Mesodermal cell (in vitro differentiated cells): ENCODE data around the gene PTPRN2.

ENCODE experiments used
- H3K27ac ChIP-seq: 2 replicates; pipeline ENCODE4 v1.7.0; 2013; ENCODE audit warnings: mild to moderate bottlenecking, low read depth, low read length, moderate library complexity; ENCODE audit not compliant: severe bottlenecking
- H3K36me3 ChIP-seq: 2 replicates; pipeline ENCODE4 v1.7.1; 2013; ENCODE audit warnings: mild to moderate bottlenecking, low read length, moderate library complexity; ENCODE audit not compliant: control insufficient read depth, insufficient read depth
- H3K4me1 ChIP-seq: one replicate; pipeline ENCODE4 v1.7.1; 2013; ENCODE audit warnings: mild to moderate bottlenecking, low read length; ENCODE audit not compliant: insufficient read depth, control insufficient read depth, poor library complexity, severe bottlenecking
- H3K4me3 ChIP-seq: 2 replicates; pipeline ENCODE4 v1.7.0; 2013; ENCODE audit warnings: low read length, control low read depth, mild to moderate bottlenecking; ENCODE audit not compliant: insufficient read depth, poor library complexity, severe bottlenecking; ENCODE audit errors: extremely low read depth
- H3K9me3 ChIP-seq: 2 replicates; pipeline ENCODE4 v1.7.1; 2013; ENCODE audit warnings: mild to moderate bottlenecking, low read length, moderate library complexity; ENCODE audit not compliant: control insufficient read depth
- WGBS, 2 experiments: methylation state at CpG; one replicate each; pipeline ENCODE4 v1.1.5; 2013; ENCODE audit warnings: missing lambda C conversion rate in 2 of 2; ENCODE audit not compliant: insufficient coverage in 2 of 2; 5-methylcytosine and 5-hydroxymethylcytosine counted together

The PTPRN2 gene

GRCh38 chr7:157860406-157860805 lies 727.2 kb downstream of the PTPRN2 start:
- H3K4me3 ChIP-seq, result no peak overlapping the region
- H3K9me3 ChIP-seq, result peaks cover 59% of the 10 kb centered on the region
- 68 to 81% methylated on average over 6 to 7 of the region's 11 CpGs for WGBS, 2 experiments
- H3K27ac ChIP-seq, result no peak overlapping the region
- H3K4me1 ChIP-seq, result no peaks in the 10 kb centered on the region
- no peaks in the 10 kb centered on the region for H3K36me3 ChIP-seq

- Histone ChIP-seq H3K9me3 (peaks cover 61% of the 10 kb centered on the region), H3K4me1 (no peaks in the 10 kb centered on the region), H3K4me3 (no peak overlapping the region), H3K27ac (no peak overlapping the region), H3K36me3 (no peaks in the 10 kb centered on the region)
- 57 to 69% methylated on average over 5 of the region's 6 CpGs for WGBS, 2 experiments
These were observed 727.7 kb downstream of the PTPRN2 start for GRCh38 chr7:157859915-157860314.

GRCh38 chr7:157857578-157858075 lies 730.0 kb downstream of the PTPRN2 start:
- Histone ChIP-seq H3K9me3 (peaks cover 58% of the 10 kb centered on the region), H3K27ac (no peak overlapping the region), H3K36me3 (no peaks in the 10 kb centered on the region), H3K4me1 (no peaks in the 10 kb centered on the region), H3K4me3 (no peak overlapping the region)
- 79 to 83% methylated on average over 12 to 19 of the region's 21 CpGs for WGBS, 2 experiments

GRCh38 chr7:157856873-157857577 lies 730.6 kb downstream of the PTPRN2 start:
- Histone ChIP-seq H3K9me3 (peaks cover 52% of the 10 kb centered on the region), H3K4me3 (no peak overlapping the region), H3K27ac (no peak overlapping the region), H3K4me1 (no peaks in the 10 kb centered on the region), H3K36me3 (no peaks in the 10 kb centered on the region)
- 86 to 89% methylated on average over 14 to 16 of the region's 22 CpGs for WGBS, 2 experiments

GRCh38 chr7:157855452-157856213 lies 732.0 kb downstream of the PTPRN2 start:
- peaks cover 55% of the 10 kb centered on the region for H3K9me3 ChIP-seq
- WGBS, 2 experiments, result 82 to 86% methylated on average over 10 to 13 of the region's 22 CpGs

GRCh38 chr7:157855016-157855415 lies 732.6 kb downstream of the PTPRN2 start:
- Histone ChIP-seq H3K27ac (no peak overlapping the region), H3K4me3 (no peak overlapping the region), H3K4me1 (no peaks in the 10 kb centered on the region), H3K9me3 (peaks cover 56% of the 10 kb centered on the region), H3K36me3 (no peaks in the 10 kb centered on the region)
- 91 to 94% methylated on average over 19 to 20 of the region's 22 CpGs for WGBS, 2 experiments

More at GRCh38 chr7:157855452-157856213, 732.0 kb downstream of the PTPRN2 start:
- Histone ChIP-seq H3K27ac (no peak overlapping the region), H3K36me3 (no peaks in the 10 kb centered on the region), H3K4me3 (no peak overlapping the region), H3K4me1 (no peaks in the 10 kb centered on the region)

- peaks cover 61% of the 10 kb centered on the region for H3K9me3 ChIP-seq
- H3K27ac ChIP-seq, result no peak overlapping the region
- H3K4me1 ChIP-seq, result no peaks in the 10 kb centered on the region
- H3K4me3 ChIP-seq, result no peak overlapping the region
- H3K36me3 ChIP-seq, result no peaks in the 10 kb centered on the region
- WGBS, 2 experiments, result 73 to 74% methylated on average over 24 to 28 of the region's 28 CpGs
These were observed 733.3 kb downstream of the PTPRN2 start for GRCh38 chr7:157854066-157854891.

GRCh38 chr7:157853789-157854065 lies 733.9 kb downstream of the PTPRN2 start:
- Histone ChIP-seq H3K27ac (no peak overlapping the region), H3K9me3 (peaks cover 66% of the 10 kb centered on the region), H3K36me3 (no peaks in the 10 kb centered on the region), H3K4me1 (no peaks in the 10 kb centered on the region), H3K4me3 (no peak overlapping the region)
- WGBS, 2 experiments, result 85 to 91% methylated on average over 13 of the region's 13 CpGs

- Histone ChIP-seq H3K4me1 (no peaks in the 10 kb centered on the region), H3K4me3 (no peak overlapping the region), H3K36me3 (no peaks in the 10 kb centered on the region), H3K9me3 (peaks cover 67% of the 10 kb centered on the region), H3K27ac (no peak overlapping the region)
- 83 to 84% methylated on average over 18 to 24 of the region's 26 CpGs for WGBS, 2 experiments
These were observed 734.4 kb downstream of the PTPRN2 start for GRCh38 chr7:157853076-157853788.

GRCh38 chr7:157851501-157852067 lies 736.0 kb downstream of the PTPRN2 start:
- Histone ChIP-seq H3K9me3 (peaks cover 65% of the 10 kb centered on the region), H3K4me3 (no peak overlapping the region), H3K4me1 (no peaks in the 10 kb centered on the region), H3K27ac (no peak overlapping the region), H3K36me3 (no peaks in the 10 kb centered on the region)
- WGBS, 2 experiments, result 70 to 71% methylated on average over 19 to 20 of the region's 20 CpGs
